Urothelium cell line (cell line): Measurements from ENCODE around the gene LPCAT1.
A peak's percentile ranks its signal among the peaks of the same experiment; 100 is the strongest.
"Not testable (repeated sequence)": the region's sequence is repeated elsewhere in the genome, so short reads cannot be mapped to it uniquely, and the experiment has no call there.

Experiments used
- DNase-seq: peaks from one replicate; pipeline ENCODE4 v3.0.0; 2011; ENCODE audit warnings: low spot score, mixed read lengths
- FAIRE-seq: peaks from 2 replicates; lab custom pipeline; 2011; peaks lifted over from hg19 to GRCh38; lab: Jason Lieb, UNC

Gene LPCAT1

GRCh38 chr5:1511651-1512540, 11.9 kb downstream of the LPCAT1 start:
- DNase-seq (peak; percentile 33), FAIRE-seq (peak; percentile 42)

GRCh38 chr5:1511048-1511447, 12.7 kb downstream of the LPCAT1 start:
- FAIRE-seq (no peak), DNase-seq (no peak)

GRCh38 chr5:1510631-1511030, 13.1 kb downstream of the LPCAT1 start:
- no peak for DNase-seq
- no peak for FAIRE-seq

- FAIRE-seq (no peak), DNase-seq (no peak)
Observed at GRCh38 chr5:1510151-1510561, 13.6 kb downstream of the LPCAT1 start.

DNA sequence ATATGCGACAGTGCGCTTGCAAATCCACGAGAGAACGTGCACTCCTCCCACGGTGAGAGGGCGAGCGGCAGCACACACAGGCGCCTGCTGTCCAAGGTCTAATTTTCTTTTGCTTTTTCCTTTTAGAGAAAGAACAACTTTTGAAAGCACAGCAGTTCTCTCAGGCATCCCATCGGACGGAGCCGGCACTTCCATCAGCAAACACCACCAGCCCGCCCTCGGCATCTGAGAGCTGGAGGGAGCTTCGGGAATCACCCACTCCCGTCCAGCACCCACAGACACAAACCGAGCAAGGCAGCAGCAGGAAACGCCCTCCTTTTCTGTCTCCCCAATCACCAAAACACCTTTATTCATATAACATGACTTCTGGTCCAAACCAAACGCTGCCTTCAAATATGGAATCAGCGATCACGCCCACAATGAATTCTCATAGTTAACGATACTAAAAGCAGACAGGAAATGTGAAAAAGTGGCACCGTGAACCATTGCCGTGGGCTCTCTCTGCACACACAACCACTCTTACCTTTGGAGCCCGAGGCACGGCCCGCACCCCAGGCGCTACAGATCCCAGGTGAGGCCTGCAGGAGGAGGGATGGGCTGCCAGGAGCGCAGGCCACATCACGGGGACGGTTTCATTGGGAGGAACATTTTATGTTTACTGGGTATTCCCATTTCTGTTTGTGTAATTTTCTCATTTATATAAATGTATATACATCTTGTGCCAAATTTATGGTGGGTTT, 14.2 kb downstream of the LPCAT1 start:
- no peak for DNase-seq
- FAIRE-seq: no peak

DNA sequence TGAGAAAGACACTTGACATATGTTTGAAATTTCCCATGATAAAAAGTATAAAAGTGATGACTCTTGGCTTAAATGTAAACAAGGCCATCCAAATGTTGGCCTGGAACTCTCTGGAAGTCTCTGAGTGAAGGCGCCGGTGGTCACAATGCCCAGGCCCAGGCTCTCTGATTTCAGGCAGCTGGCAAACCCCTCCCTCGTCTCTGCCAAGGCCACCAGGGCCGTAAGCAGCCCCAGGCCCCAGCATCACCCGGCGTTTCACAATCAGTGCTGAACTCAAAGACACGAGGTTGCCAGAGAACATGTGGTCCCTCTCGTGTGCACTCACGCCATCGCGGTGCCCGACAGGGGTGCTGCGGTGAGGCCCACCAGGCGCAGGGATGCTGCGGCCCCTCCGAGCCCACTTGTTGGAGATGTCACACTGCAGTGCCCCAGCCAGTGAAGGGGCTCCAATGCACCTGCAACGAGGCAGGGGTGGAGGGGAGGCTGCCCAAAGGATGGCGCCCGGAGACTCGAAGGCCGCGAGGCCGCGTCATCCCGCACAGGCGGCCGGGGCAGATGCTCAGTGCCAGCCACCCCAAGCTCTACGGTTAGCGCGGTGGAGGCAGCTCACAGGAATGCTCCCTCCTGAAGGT, 15.0 kb downstream of the LPCAT1 start:
- FAIRE-seq: no peak
- no peak for DNase-seq

DNA sequence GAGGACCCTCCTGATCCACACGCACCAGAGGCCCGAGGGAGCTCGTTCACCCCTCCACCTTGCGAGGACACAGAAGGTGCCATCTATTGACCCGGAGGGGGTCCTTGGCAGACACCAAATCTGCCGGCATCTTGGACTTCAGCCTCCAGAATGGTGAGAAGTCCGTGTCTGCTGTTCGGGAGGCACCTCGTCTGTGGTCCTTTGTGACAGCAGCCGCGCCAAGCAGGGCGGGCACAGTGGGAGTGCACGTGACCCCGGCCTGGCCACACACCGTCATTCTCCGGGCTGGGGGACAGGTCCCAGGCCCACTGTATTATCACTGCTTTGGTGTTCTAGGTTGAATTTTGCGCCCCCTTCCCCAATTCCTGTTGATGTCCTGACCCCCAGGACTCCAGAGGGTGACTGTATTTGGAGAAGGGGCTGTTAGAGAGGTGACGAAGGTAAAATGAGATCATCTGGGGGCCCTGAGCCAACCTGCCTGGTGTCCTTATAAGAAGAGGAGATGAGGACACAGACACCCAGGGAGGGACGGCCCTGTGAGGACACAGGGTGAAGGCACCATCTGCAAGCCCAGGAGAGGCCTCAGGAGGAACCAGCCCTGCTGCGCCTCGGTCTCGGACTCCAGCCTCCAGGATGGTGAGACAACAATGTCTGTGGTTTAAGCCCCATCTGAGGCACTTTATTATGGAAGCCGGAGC, 15.7 kb downstream of the LPCAT1 start:
- FAIRE-seq: no peak
- no peak for DNase-seq

DNA sequence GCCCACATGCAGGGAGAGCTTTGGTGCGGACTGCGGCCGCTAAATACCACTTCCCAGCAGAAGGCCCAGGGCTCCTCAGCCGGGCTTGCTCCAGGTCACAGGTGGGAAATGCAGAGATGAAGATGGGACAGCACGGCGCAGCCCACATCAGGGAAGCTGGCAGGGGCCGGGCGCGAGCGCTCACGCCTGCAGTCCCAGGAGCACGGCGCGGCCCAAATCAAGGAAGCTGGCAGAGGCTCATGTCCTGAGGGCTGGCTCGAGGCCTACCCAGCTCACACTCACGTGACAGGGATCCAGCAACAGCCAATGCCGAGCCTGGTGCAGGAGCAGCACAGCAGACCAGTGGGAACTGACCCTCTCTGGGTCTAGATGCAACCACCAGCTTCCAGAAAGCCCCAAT, 16.3 kb downstream of the LPCAT1 start:
- FAIRE-seq (no peak), DNase-seq (no peak)

DNA sequence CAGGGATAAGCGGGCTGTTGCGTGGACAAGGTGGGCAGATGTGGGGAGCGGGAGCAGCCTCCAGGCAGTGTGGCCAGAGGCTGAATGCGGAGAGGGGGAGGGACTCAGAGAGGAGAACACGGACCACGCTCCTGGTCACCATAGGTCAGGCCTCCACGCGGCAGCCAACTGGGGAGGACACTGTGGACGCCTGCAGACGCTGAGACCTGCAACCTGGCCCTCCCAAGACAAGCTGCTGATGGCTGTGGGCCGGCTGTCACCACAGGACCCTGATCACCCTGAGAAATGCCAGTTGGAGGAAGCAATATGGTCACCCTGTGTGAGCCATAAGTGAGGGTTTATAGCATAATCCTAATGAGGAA, 16.8 kb downstream of the LPCAT1 start:
- FAIRE-seq (no peak), DNase-seq (no peak)

DNA sequence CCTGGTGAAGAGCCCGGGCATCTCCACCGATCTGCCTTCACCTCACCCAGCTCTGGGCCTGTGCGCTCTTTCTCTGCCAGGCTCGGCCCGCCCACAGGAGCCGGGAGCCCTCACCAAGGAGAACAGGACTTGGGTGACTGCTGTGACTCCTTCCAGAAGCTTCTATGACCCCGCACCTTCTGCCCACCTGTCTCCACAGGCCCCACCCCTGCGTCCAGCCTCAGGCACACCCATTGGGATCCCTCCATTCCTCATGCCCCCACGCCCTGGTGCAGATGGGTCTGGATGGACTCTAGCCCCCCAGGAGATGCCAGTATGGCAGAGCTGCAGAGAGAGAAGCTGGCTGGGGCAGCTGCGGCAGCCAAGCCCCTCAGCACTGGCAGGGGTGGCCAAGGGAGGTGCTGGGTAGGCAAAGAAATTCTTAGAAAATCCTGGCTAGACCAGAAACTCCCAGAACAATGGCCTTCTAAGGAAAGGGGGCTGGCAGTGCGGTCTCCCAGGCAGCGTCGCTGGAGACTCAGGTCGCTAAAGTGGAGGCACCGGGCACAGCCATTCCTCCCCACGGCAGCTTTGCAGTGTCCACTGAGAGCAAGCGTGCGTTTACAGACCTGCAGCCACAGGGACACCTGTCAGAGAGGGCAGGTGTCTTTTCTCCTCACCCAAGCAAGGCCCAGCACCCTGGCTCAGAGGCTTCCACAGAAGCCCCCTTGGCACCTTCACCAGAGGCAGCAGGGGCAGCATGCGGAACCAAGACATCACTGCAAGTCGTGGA, 17.3 kb downstream of the LPCAT1 start:
- FAIRE-seq (no peak), DNase-seq (no peak)

GRCh38 chr5:1505506-1506241, 18.1 kb downstream of the LPCAT1 start:
- no peak for DNase-seq
- FAIRE-seq: no peak

DNA sequence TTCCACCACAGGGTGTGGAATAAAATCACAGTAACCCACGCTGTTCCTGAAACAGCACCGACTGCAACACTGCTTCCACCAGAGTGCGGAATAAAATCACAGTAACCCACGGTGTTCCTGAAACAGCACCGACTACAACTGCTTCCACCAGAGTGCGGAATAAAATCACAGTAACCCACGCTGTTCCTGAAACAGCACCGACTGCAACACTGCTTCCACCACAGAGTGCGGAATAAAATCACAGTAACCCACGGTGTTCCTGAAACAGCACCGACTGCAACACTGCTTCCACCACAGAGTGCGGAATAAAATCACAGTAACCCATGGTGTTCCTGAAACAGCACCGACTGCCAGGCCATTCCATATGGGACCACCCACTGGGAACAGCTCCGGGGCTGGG, 18.7 kb downstream of the LPCAT1 start:
- DNase-seq: not testable (repeated sequence)
- peak; percentile 63 for FAIRE-seq

DNA sequence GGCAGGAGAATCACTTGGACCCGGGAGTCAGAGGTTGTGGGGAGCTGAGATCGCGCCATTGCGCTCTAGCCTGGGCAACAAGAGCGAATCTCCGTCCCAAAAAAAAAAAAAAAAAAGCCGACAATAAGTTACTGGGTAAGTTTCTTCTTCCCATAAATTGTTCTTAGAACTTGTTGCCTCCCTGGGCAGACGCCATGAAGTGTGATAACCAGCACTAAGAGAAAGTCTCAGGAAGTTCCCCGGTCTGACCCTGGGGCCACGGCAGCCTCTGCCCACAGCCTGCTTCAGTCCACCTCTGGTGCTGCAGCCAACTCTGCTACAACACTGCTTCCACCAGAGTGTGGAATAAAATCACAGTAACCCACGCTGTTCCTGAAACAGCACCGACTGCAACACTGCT, 19.1 kb downstream of the LPCAT1 start:
- FAIRE-seq (no peak), DNase-seq (no peak)

GRCh38 chr5:1504069-1504595, 19.6 kb downstream of the LPCAT1 start:
- no peak for FAIRE-seq
- no peak for DNase-seq

GRCh38 chr5:1503241-1504068, 20.3 kb downstream of the LPCAT1 start:
- DNase-seq (no peak), FAIRE-seq (no peak)

- no peak for FAIRE-seq
Observed at GRCh38 chr5:1502737-1503120, 21.0 kb downstream of the LPCAT1 start.

DNA sequence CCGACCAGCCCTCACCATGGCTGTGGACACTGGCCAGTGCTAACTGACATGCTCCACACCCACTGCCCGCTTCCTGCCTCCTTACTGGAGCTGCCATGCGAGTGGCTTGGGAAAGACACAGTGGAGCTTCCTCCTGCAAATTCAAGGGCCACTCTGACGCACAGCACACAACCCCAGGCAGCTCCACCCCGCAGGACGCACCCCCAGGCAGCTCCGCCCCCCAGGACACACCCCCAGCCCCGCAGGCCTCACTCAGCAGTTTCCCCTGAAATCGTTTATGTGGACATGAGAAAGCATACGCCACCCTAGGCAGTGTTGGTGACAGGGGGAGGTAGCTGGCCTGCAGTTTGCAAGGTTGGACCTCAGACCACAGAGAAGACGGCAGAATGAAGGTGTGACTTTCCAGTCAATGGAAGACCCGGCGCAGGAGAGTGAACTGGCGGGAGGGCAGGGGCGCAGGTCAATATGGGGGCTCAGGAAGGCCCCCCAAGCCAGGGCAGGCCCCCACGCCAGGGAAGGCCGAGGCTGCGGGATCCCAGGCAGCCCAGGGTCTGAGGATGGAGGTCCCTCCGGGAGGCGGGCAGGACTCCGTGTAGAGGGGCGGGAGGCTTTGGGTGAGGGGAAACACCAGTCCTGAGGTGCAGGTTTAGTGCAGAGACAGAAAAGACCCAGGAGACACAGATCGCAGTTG, 21.6 kb downstream of the LPCAT1 start:
- DNase-seq (no peak), FAIRE-seq (no peak)

More at GRCh38 chr5:1502737-1503120, 21.0 kb downstream of the LPCAT1 start:
- no peak for DNase-seq
